Mucosa of rectum (tissue), 2 donors: ENCODE results near the gene CLIP2.
A peak's percentile ranks its signal among the peaks of the same experiment; 100 is the strongest.

Experiments used
- H3K27ac ChIP-seq, 2 donors: one replicate each; pipeline ENCODE4 v1.7.0; 2013; ENCODE audit warnings: inconsistent platforms in 2 of 2, low read depth in 2 of 2, low read length in 2 of 2
- H3K27me3 ChIP-seq, 2 donors: one replicate each; pipeline ENCODE4 v1.7.0; 2013; ENCODE audit warnings: low read length in 2 of 2; ENCODE audit not compliant: control insufficient read depth in 2 of 2, insufficient read depth in 2 of 2
- H3K36me3 ChIP-seq, 2 donors: one replicate each; pipeline ENCODE4 v1.7.0; 2013; ENCODE audit warnings: low read length in 2 of 2; ENCODE audit not compliant: control insufficient read depth in 2 of 2, insufficient read depth in 2 of 2
- H3K4me1 ChIP-seq, 2 donors: one replicate each; pipeline ENCODE4 v1.7.0; 2013; ENCODE audit warnings: low read length in 2 of 2, mild to moderate bottlenecking in 1 of 2; ENCODE audit not compliant: control insufficient read depth in 2 of 2, insufficient read depth in 2 of 2
- H3K4me3 ChIP-seq, 2 donors: one replicate each; pipeline ENCODE4 v1.7.0; 2013; ENCODE audit warnings: low read length in 2 of 2
- H3K9ac ChIP-seq, 2 donors: one replicate each; pipeline ENCODE4 v1.7.0; 2013; ENCODE audit warnings: low read length in 2 of 2, low read depth in 1 of 2, mild to moderate bottlenecking in 1 of 2
- H3K9me3 ChIP-seq, 2 donors: one replicate each; pipeline ENCODE4 v1.7.0; 2013; ENCODE audit warnings: low read length in 2 of 2; ENCODE audit not compliant: control insufficient read depth in 2 of 2
- donor health status: healthy.
- donor health status: Normal muscosa, but diverticular disease.

Gene CLIP2

DNA sequence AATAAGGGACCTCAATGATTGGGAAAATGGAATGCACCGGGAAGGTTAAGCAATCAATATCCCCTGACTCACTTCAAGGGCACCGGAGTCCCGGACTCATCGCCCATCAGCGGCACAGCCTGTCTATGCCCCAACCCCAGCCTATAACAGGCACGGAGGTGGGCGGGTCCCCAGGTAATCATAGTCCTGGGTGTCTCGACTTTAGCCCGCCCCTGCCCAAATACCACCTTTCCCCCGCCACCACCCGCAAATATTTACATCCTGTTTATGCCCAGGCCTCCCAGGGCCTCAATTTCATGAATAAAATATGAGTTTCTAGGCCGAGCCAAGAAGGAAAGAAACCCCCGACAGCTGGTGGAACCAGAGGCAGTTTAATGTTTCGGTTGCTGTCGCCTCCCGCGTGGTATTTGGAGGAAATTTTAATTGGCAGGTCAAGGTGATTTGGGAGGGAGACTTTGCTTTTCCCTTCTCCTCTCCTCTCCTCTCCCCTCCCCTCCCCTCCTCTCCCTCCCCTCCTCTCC lies 19.4 kb upstream of the CLIP2 start:
- Histone ChIP-seq H3K27ac (peak overlapping the region in 1 of 2 donors; percentile 32), H3K4me1 (peaks cover 10 to 15% of the 10 kb centered on the region in 2 donors), H3K9me3 (no peaks in the 10 kb centered on the region), H3K36me3 (no peaks in the 10 kb centered on the region), H3K9ac (peak overlapping the region; percentile 52 to 54), H3K27me3 (no peaks in the 10 kb centered on the region), H3K4me3 (peak overlapping the region; percentile 75 to 76)

DNA sequence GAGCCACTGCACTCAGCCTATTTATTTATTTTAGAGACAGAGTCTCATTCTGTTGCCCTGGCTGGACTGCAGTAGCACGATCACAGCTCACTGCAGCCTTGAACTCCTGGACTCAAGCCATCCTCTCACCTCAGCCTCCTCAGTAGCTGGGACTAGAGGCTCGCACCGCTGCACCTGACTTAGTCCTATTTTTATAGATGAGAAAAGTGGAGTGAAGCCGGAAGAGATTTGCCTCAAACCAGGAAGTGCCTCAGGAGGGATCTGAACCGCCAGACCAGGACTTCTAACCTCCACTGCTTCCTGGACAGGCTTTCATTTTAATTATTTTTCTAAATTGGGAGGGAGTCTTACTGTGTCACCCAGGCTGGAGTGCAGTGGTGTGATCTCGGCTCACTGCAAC lies 17.5 kb upstream of the CLIP2 start:
- Histone ChIP-seq H3K36me3 (no peaks in the 10 kb centered on the region), H3K9ac (peak overlapping the region in 1 of 2 donors; percentile 3), H3K27ac (peak overlapping the region; percentile 79 to 84), H3K4me3 (peak overlapping the region in 1 of 2 donors; percentile 20), H3K9me3 (no peaks in the 10 kb centered on the region), H3K27me3 (no peaks in the 10 kb centered on the region), H3K4me1 (peaks cover 10 to 18% of the 10 kb centered on the region in 2 donors)

DNA sequence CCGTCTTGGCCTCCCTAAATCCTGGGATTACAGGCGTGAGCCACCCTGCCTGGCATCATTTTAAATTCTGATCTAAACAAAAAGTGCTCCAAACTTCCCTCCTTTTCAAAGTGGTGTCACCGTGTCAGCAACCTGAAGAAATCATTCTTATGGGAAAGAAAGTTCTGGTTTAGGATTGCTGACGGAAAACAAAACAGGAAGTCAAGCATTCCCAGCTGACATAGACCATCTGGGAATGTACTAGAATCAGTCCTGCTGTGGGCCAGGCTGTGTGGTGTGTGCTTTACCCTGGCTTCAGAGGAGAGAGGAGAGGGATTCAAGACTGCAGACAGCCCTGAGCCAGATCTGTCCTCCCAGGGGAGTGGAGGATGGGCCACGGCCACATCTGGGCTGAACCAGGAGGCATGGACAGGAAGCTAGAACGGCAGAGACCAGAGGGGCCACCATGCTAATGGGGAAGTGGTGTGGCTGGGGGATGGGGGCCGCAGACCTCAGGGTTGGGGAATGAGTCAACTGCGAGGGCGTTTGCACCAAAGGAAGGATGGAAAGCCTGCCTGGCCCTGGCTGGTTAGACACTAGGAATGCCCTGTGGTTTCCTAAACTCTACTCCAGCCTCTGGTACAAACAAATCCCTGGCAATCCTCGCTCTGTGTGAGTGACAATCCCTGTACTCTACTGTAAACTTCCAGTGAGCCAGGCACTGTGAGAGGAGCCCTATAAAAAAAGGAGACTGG lies 16.7 kb upstream of the CLIP2 start:
- Histone ChIP-seq H3K27me3 (no peaks in the 10 kb centered on the region), H3K9me3 (no peaks in the 10 kb centered on the region), H3K9ac (peak overlapping the region; percentile 26 to 56), H3K27ac (peak overlapping the region; percentile 79 to 84), H3K4me3 (no peak overlapping the region), H3K36me3 (no peaks in the 10 kb centered on the region), H3K4me1 (peaks cover 10 to 18% of the 10 kb centered on the region in 2 donors)

DNA sequence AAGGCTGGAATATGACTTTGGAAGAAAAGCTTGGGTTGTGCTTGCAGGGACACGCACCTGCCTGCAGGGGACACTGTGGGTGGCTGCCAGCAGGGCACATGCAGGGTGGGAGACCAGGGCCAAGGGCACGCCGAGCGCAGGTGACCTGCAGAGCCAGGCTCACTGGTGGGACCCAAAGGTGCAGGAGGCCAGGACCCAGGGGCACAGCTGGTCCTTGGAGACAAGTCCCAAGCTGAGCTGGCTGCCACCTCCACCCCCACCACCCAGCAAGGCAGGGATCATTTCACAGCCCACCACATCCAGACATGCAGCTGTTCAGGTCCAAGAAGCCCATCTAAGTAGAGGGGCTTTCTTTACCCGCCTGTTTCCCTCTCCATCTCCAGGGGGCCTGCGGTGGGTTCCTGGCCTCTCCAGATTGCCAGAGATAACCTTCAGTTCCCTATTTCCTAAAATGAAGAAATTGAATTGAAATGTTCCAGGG lies 13.8 kb upstream of the CLIP2 start:
- Histone ChIP-seq H3K4me1 (peaks cover 17 to 22% of the 10 kb centered on the region in 2 donors), H3K9me3 (no peaks in the 10 kb centered on the region), H3K4me3 (no peak overlapping the region), H3K36me3 (no peaks in the 10 kb centered on the region), H3K9ac (no peak overlapping the region), H3K27me3 (no peaks in the 10 kb centered on the region), H3K27ac (no peak overlapping the region)

DNA sequence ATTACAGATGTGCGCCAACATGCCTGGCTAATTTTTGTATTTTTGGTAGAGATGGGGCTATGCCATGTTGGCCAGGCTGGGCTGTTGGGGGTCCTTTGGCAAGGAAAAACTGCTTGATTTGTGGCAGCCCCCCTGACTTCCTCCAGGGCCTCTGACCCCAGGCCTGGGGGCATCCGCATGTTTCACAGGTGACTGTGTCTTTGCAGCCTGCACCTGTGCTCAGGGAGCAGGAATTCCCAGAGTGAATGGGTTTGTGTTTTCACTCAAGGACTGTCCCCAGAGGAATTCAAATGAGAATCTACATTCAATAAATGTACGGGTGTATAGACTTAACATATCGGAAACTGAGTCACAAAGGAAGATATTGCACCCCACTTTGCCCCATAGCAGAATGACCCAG lies 11.6 kb upstream of the CLIP2 start:
- Histone ChIP-seq H3K27ac (no peak overlapping the region), H3K4me3 (no peak overlapping the region), H3K9ac (no peak overlapping the region), H3K27me3 (no peaks in the 10 kb centered on the region), H3K4me1 (peaks cover 10% of the 10 kb centered on the region in 2 donors), H3K36me3 (no peaks in the 10 kb centered on the region), H3K9me3 (no peaks in the 10 kb centered on the region)

DNA sequence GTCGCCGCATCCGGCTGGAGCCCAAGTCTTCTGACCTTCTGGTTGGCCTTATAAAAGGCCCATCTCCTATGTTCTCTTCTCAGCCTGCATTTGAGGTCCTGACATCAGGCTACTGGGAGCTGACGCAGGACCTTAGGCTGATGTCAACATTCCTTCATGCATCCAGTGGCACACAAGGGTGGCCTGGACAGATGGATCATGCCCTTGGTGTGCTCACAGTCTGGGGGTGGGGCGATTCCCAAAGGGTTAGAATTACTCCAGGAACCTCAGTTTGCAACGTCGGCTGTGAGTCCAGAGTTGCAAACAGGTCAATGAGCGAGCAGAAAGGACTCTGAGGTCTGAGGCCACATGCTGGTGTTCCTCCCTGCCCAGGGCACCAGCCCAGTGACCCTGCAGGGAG lies 8.2 kb upstream of the CLIP2 start:
- H3K9me3 ChIP-seq: no peaks in the 10 kb centered on the region
- H3K9ac ChIP-seq: no peak overlapping the region
- no peaks in the 10 kb centered on the region for H3K36me3 ChIP-seq
- no peak overlapping the region for H3K27ac ChIP-seq
- no peak overlapping the region for H3K4me3 ChIP-seq
- H3K4me1 ChIP-seq: peaks cover 28 to 29% of the 10 kb centered on the region in 2 donors
- no peaks in the 10 kb centered on the region for H3K27me3 ChIP-seq

DNA sequence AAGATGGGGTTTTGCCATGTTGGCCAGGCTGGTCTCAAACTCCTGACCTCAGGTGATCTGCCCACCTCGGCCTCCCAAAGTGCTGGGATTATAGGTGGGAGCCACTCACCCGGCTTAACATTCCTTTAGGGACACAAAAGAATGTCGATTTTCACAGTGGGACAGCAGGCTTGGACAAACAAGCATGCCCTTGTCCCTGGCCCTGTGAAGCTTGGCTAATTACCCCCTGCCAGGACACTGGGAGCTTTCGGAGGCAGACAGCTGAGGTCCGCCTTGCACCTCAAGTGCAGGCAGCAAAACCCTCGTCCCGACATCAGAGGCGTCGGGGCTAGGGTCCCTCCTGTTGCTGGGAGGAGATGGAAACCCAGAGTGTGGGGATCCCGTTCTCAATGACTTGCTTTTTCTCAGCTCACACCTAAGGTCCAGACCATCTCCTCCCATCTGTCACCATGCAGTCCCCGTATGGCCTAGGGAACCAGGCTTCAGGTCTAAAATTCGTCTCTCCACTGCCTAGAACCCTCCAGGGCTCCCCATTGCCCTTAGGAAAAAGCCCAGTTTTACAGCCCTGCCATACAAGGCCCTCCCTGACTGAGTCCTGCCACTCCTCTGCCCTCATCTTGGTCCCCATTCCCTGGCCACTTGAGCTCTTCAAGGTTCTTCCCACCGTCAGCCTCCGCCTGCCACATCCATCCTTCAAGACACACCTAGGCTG lies 6.3 kb upstream of the CLIP2 start:
- no peak overlapping the region for H3K9ac ChIP-seq
- no peak overlapping the region for H3K4me3 ChIP-seq
- no peaks in the 10 kb centered on the region for H3K9me3 ChIP-seq
- peaks cover 41 to 43% of the 10 kb centered on the region in 2 donors for H3K4me1 ChIP-seq
- no peaks in the 10 kb centered on the region for H3K36me3 ChIP-seq
- H3K27ac ChIP-seq: no peak overlapping the region
- no peaks in the 10 kb centered on the region for H3K27me3 ChIP-seq

DNA sequence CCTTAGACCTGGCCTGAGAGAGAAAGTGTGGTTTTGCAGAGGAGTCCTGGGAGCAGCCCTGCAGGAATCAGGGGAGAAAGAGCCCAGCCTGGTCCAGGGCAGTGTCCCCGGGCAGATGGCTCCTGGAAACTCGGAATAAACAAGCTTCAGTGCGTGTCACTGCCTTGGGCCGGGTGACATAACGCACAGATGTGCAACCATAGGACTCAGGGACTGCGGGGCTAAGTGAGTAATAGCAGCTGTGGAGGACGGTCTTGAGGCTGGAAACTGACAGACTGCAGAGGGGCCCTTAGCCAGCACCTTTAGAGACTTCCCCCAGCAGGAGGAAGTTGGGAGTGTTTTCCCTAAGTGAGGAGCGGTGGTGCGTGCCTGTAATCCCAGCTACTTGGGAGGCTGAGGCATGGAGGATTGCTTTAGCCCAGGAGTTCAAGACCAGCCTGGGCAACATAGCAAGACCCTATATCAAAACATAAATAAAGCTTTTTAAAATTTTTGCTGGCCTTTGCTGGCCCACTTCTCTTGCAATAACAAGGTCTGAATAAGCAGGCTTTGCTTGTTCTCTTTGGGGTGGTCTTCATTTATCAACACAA lies 5.3 kb upstream of the CLIP2 start:
- Histone ChIP-seq H3K27me3 (no peaks in the 10 kb centered on the region), H3K36me3 (no peaks in the 10 kb centered on the region), H3K27ac (peak overlapping the region; percentile 88 to 98), H3K9ac (peak overlapping the region; percentile 19 to 67), H3K4me3 (no peak overlapping the region), H3K4me1 (peaks cover 52 to 54% of the 10 kb centered on the region in 2 donors), H3K9me3 (no peaks in the 10 kb centered on the region)

DNA sequence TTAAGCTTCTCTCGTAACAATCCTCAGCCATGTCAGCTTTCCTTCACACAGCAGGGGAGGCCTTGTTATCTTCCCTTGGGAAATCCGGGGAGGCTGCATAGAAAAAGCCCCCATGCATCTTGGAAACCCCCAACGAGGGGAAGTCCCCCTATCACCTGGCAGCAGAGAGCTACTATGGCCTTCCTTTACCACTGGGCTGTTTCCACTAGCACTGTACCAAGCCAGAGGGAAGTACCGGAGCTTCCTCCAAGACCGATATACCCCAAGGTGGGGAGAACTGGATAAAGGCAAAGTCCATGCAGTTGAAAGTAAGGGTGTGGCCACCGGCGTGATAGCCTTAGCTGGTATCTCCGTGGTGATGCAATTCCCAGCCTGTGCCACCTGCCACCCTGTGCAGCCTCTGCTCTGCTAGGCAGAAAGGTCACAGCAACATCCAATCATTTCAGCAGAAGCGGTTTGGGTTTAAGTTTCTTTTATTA lies 4.4 kb upstream of the CLIP2 start:
- Histone ChIP-seq H3K27ac (peak overlapping the region; percentile 88 to 98), H3K4me1 (peaks cover 47 to 50% of the 10 kb centered on the region in 2 donors), H3K9me3 (no peaks in the 10 kb centered on the region), H3K4me3 (peak overlapping the region in 1 of 2 donors; percentile 19), H3K27me3 (no peaks in the 10 kb centered on the region), H3K9ac (peak overlapping the region; percentile 24 to 67), H3K36me3 (no peaks in the 10 kb centered on the region)

DNA sequence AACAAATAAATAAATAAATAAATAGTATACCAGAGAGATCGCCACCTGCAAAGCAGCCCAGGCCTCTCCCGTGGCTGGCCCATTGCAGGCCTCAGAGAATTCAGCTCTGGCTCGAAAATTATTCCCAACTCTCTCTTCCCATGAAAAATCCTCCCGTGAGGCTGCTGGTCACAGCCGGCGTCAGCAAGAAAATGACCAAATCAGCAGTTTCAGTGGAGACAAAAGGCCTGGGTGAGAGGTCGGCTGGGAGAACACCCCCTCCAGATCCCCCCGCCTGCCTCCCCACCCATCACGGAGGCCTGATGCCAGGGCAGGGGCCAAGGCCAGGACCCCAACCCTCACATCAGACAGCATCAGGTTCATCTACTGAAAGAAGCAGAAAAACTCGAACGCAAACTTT lies 3.1 kb upstream of the CLIP2 start:
- Histone ChIP-seq H3K36me3 (no peaks in the 10 kb centered on the region), H3K9ac (no peak overlapping the region), H3K27me3 (no peaks in the 10 kb centered on the region), H3K9me3 (no peaks in the 10 kb centered on the region), H3K4me1 (peaks cover 57 to 59% of the 10 kb centered on the region in 2 donors), H3K27ac (no peak overlapping the region), H3K4me3 (no peak overlapping the region)
